GM19239 (cell line): ENCODE measurements around the gene NKX2-2.

Experiments
- DNase-seq: peaks from one replicate; pipeline ENCODE4 v3.0.0; 2011; ENCODE audit warnings: low spot score; ENCODE audit not compliant: insufficient read length
- FAIRE-seq: peaks from 2 replicates; lab custom pipeline; 2011; peaks lifted over from hg19 to GRCh38; lab: Jason Lieb, UNC

NKX2-2 gene

GRCh38 chr20:21522481-21523280 is 8.8 kb upstream of the NKX2-2 start:
- no peak for FAIRE-seq

GRCh38 chr20:21521596-21522480 is 8.0 kb upstream of the NKX2-2 start:
- no peak for FAIRE-seq
- no peak for DNase-seq

More at GRCh38 chr20:21522481-21523280, 8.8 kb upstream of the NKX2-2 start:
- DNase-seq, result no peak

GRCh38 chr20:21520702-21521595 is 7.1 kb upstream of the NKX2-2 start:
- no peak for DNase-seq
- no peak for FAIRE-seq

- FAIRE-seq, result no peak
- DNase-seq, result no peak
Measured at GRCh38 chr20:21519136-21519584, 5.3 kb upstream of the NKX2-2 start.

- FAIRE-seq (no peak), DNase-seq (no peak)
Measured at GRCh38 chr20:21518292-21518991, 4.6 kb upstream of the NKX2-2 start.

- FAIRE-seq (no peak), DNase-seq (no peak)
Measured at GRCh38 chr20:21517566-21518277, 3.9 kb upstream of the NKX2-2 start.

- no peak for DNase-seq
- FAIRE-seq, result no peak
Measured at GRCh38 chr20:21516861-21517565, 3.1 kb upstream of the NKX2-2 start.

- DNase-seq, result no peak
- FAIRE-seq, result no peak
Measured at GRCh38 chr20:21516180-21516567, 2.3 kb upstream of the NKX2-2 start.

GRCh38 chr20:21515300-21516179 is 1.7 kb upstream of the NKX2-2 start:
- DNase-seq (no peak), FAIRE-seq (no peak)

GRCh38 chr20:21514553-21515251 is 838 bp upstream of the NKX2-2 start:
- DNase-seq (no peak), FAIRE-seq (no peak)

- DNase-seq, result no peak
- FAIRE-seq, result no peak
Measured at GRCh38 chr20:21513181-21513663, 642 bp downstream of the NKX2-2 start.

- DNase-seq (no peak), FAIRE-seq (no peak)
Measured at GRCh38 chr20:21512634-21513180, 1.2 kb downstream of the NKX2-2 start.

- FAIRE-seq (no peak), DNase-seq (peak; percentile 24)
Measured at GRCh38 chr20:21511850-21512633, 1.8 kb downstream of the NKX2-2 start.

GRCh38 chr20:21511485-21511849 is 2.4 kb downstream of the NKX2-2 start:
- DNase-seq, result peak; percentile 34
- FAIRE-seq, result no peak
